Calu3 (cell line): ENCODE results near the gene ABCA2. TPM values are rescaled to one million over a fixed set of nuclear protein-coding genes. Genes with fewer than 3 reads are reported as not detected.

Experiments used
- BruUV-seq: library from RNA; stranded (reverse); fragments of 400-500 nt; replicated peaks from 2 replicates; lab custom pipeline; 2021; lab: Mats Ljungman, UMichigan
- CTCF ChIA-PET: fragments of 300-600 bp; sonication (Branson Sonifier 250); formaldehyde crosslinking; loops from one replicate; lab custom pipeline; 2022; ENCODE audit warnings: antibody characterized with exemption; lab: Charles Lee
- DNase-seq: peaks from one replicate; pipeline ENCODE4 v3.0.0; 2022
- H3K27ac Mint-ChIP-seq: one replicate; pipeline ENCODE4 v1.8.0; 2022; ENCODE audit warnings: mixed read lengths; ENCODE audit not compliant: unreplicated experiment
- H3K27me3 Mint-ChIP-seq: one replicate; pipeline ENCODE4 v1.8.0; 2022; ENCODE audit warnings: mixed read lengths; ENCODE audit not compliant: unreplicated experiment
- H3K36me3 Mint-ChIP-seq: one replicate; pipeline ENCODE4 v1.8.0; 2022; ENCODE audit warnings: mild to moderate bottlenecking, moderate library complexity, mixed read lengths; ENCODE audit not compliant: insufficient read depth, unreplicated experiment
- H3K4me1 Mint-ChIP-seq: one replicate; pipeline ENCODE4 v1.8.0; 2022; ENCODE audit warnings: mild to moderate bottlenecking, low read depth, mixed read lengths; ENCODE audit not compliant: unreplicated experiment
- H3K4me3 Mint-ChIP-seq: one replicate; pipeline ENCODE4 v1.8.0; 2022; ENCODE audit warnings: mild to moderate bottlenecking, low read depth, moderate library complexity, mixed read lengths; ENCODE audit not compliant: unreplicated experiment
- H3K9me3 Mint-ChIP-seq: one replicate; pipeline ENCODE4 v1.8.0; 2022; ENCODE audit warnings: low read depth, mixed read lengths; ENCODE audit not compliant: unreplicated experiment
- CTCF ChIP-seq: fragments of 200-600 bp; IDR thresholded peaks from one replicate; pipeline ENCODE4 v1.8.0; 2022; ENCODE audit warnings: antibody characterized with exemption; ENCODE audit not compliant: unreplicated experiment
- intact Hi-C: fragments of 100-400 bp; cut with micrococcal nuclease; formaldehyde crosslinking; loops from one replicate; pipeline ENCODE4 v1.10.0; 2022; ENCODE audit not compliant: unreplicated experiment
- total RNA-seq: library from RNA; stranded (reverse); gene quantifications from 2 replicates; pipeline ENCODE4 v1.2.3, GENCODE V29; 2022

The ABCA2 gene
- total RNA-seq, 1 experiment from 2014 or later = 47.6 TPM

GRCh38 chr9:136980669-136981478, 47.2 kb downstream of the ABCA2 start:
- no peaks in the 10 kb centered on the region for H3K4me1 Mint-ChIP-seq
- no peak for TF ChIP-seq CTCF
- no peaks in the 10 kb centered on the region for H3K9me3 Mint-ChIP-seq
- intact Hi-C loops = no loop called here
- H3K27me3 Mint-ChIP-seq = peaks cover 15% of the 10 kb centered on the region
- no peak overlapping the region for H3K4me3 Mint-ChIP-seq
- BruUV-seq = no TSS peak
- H3K36me3 Mint-ChIP-seq = no peaks in the 10 kb centered on the region
- DNase-seq = no peak
- no peak overlapping the region for H3K27ac Mint-ChIP-seq
- CTCF ChIA-PET = no interaction called here

- TF ChIP-seq CTCF = no peak
- Mint-ChIP-seq H3K36me3 (no peaks in the 10 kb centered on the region), H3K27me3 (peaks cover 15% of the 10 kb centered on the region), H3K9me3 (no peaks in the 10 kb centered on the region), H3K4me1 (no peaks in the 10 kb centered on the region), H3K4me3 (no peak overlapping the region), H3K27ac (no peak overlapping the region)
- BruUV-seq = no TSS peak
- no peak for DNase-seq
- CTCF ChIA-PET = no interaction called here
- intact Hi-C loops = no loop called here
Observed at GRCh38 chr9:136979769-136980587, 48.1 kb downstream of the ABCA2 start.

- no peak for DNase-seq
- no TSS peak for BruUV-seq
- TF ChIP-seq CTCF = no peak
- H3K36me3 Mint-ChIP-seq = no peaks in the 10 kb centered on the region
- peaks cover 9% of the 10 kb centered on the region for H3K27me3 Mint-ChIP-seq
- H3K4me1 Mint-ChIP-seq = no peaks in the 10 kb centered on the region
- H3K27ac Mint-ChIP-seq = no peak overlapping the region
- intact Hi-C loops = no loop called here
- CTCF ChIA-PET = interaction anchor here (1.5 kb wide), 1 partner anchor 17 kb away, joined by 8 read pairs; the partner anchor contains the start of gene CLIC3
- no peak overlapping the region for H3K4me3 Mint-ChIP-seq
- no peaks in the 10 kb centered on the region for H3K9me3 Mint-ChIP-seq
Observed at GRCh38 chr9:136978865-136979544, 49.0 kb downstream of the ABCA2 start.
